Epithelial cell of proximal tubule (primary cell): ENCODE measurements around the gene GPR149. TPM values are rescaled to one million over a fixed set of nuclear protein-coding genes. Genes with fewer than 3 reads are reported as not detected.

ENCODE experiments used
- DNase-seq: peaks from one replicate; pipeline ENCODE4 v3.0.0-alpha.2; 2011; ENCODE audit warnings: low read depth
- H3K4me3 ChIP-seq: 2 replicates; pipeline ENCODE4 v1.5.1; 2011; ENCODE audit warnings: low read depth, mild to moderate bottlenecking, low read length
- CTCF ChIP-seq: conservative IDR thresholded peaks from 2 replicates; pipeline ENCODE4 v1.5.1; 2012; ENCODE audit warnings: low read depth, mild to moderate bottlenecking, low read length
- total RNA-seq: library from RNA; depleted of rRNA; stranded (reverse); fragments of >200 nt; gene quantifications from 2 replicates; pipeline ENCODE4 v1.2.3, GENCODE V29; 2015

Gene GPR149
- total RNA-seq, 1 donor from 2014 or later: not detected

DNA sequence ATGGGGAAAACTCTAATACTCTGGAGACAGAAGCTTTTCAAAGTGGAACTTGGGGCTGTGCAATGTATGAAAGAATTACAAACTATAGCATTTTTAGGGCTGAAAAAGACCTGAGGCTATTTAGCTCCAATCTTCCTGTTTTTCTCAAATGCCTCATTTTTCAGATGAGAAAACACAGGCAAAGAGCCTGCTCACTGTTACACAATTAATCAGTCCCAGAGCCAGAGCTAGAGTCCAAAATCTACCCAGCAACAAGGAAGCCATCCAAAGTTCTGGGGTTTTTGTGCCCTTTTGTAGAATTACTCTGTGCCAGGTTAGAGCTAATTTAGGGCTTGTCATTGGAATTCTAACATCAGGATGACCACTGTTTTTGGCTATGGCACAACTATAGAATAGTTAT is 45.5 kb downstream of the GPR149 start:
- no peak for DNase-seq
- H3K4me3 ChIP-seq: no peak overlapping the region
- TF ChIP-seq CTCF: no peak

DNA sequence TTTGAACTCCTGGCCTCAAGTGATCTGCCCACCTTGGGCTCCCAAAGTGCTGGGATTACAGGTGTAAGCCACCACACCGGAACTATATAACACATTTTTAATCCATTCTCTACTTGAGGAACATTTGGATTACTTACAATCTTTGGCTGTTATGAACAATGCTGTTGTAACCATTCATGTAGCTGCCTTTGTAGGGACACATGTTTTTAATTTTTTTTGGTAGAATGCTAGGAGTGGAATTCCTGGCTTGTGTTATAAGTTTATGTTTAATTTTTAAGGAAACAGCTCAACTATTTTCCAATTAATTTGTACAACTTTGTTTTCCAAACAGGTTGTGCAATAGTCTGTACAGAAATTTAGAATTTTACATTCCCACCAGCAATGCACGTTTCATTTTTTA is 51.7 kb downstream of the GPR149 start:
- H3K4me3 ChIP-seq: no peak overlapping the region
- no peak for DNase-seq
- TF ChIP-seq CTCF: no peak

DNA sequence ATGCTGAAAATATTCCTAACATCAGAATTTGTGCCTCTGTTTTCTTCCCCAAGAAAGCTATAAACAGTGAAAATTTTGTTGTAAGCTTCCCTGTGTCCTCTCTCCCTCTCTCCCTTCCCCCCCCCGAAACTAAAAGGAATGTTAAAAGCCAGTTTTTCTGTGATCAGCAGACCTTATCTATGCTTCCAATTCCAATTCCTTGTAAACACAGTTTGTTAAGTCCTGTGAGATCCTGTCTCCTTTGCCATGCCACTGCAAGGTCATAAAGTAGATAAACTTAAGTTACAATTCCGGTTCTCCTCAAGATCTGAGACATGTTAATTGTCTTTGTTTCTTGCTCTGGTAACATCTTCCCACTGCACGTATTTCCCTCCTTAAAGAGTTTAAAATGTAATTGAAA is 62.8 kb downstream of the GPR149 start:
- H3K4me3 ChIP-seq: no peak overlapping the region
- no peak for DNase-seq
- no peak for TF ChIP-seq CTCF

DNA sequence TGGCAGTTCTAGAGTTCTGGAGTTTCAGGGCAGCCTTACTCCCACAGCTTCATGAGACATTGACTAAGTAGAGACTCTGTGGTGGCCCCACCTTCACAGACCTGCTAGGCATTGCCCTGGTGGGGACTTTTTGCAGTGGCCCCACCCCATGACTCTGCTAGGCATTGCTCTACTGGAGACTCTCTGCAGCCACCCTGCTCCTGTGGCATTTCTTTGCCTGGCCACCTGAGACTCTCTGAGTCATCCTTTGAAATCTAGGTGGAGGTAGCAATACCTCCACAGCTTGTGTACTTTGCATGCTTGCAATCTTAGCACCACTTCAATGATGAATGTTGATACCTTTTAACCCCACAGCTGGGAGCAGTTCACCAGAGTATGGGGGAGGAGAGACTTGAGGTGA is 65.1 kb downstream of the GPR149 start:
- no peak overlapping the region for H3K4me3 ChIP-seq
- no peak for DNase-seq
- TF ChIP-seq CTCF: no peak

GRCh38 chr3:154361099-154361498 is 68.9 kb downstream of the GPR149 start:
- TF ChIP-seq CTCF: no peak
- no peak for DNase-seq
- no peak overlapping the region for H3K4me3 ChIP-seq

DNA sequence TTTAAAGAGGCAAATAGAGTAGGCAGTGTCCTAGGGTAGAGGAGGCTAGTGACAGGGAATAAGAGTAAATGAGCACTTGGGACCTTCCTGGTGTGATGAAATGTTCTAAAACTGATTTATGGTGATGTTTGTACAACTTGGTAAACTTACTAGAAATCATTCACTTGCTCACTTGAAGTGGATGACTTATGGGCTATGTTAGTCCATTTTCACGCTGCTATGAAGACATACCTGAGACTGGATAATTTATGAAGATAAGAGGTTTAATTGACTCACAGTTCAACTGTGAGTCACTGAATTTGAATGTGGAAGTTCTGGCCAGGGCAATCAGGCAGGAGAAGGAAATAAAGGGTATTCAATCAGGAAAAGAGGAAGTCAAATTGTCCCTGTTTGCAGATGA is 74.0 kb downstream of the GPR149 start:
- no peak overlapping the region for H3K4me3 ChIP-seq
- no peak for DNase-seq
- no peak for TF ChIP-seq CTCF

DNA sequence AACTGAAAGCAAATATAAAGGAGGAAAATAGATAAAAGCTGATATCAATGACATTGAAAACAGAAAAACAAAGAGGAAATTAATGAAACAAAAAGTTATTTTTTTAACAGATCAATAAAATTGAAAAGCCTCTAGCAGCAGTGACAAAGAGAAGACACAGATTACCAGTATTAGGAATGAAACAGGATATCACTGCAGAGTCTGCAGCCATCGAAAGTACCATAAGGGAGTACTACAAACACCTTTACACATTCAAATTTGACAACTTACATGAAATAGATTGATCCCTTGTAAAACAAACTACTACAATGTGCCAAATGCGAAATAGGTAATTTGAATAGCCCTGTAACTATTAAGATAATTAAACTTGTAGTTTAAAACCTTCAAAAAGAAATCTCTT is 80.8 kb downstream of the GPR149 start:
- no peak for DNase-seq
- no peak for TF ChIP-seq CTCF
- no peak overlapping the region for H3K4me3 ChIP-seq
